Measurements from ENCODE around the gene SEMA6B. TPM values are rescaled to one million over a fixed set of nuclear protein-coding genes. Genes with fewer than 3 reads are reported as not detected.
A peak's percentile ranks its signal among the peaks of the same experiment; 100 is the strongest.

The SEMA6B gene
- total and polyA plus RNA-seq, 2 experiments from 2014 or later: 0.50 to 3.2 TPM

DNA sequence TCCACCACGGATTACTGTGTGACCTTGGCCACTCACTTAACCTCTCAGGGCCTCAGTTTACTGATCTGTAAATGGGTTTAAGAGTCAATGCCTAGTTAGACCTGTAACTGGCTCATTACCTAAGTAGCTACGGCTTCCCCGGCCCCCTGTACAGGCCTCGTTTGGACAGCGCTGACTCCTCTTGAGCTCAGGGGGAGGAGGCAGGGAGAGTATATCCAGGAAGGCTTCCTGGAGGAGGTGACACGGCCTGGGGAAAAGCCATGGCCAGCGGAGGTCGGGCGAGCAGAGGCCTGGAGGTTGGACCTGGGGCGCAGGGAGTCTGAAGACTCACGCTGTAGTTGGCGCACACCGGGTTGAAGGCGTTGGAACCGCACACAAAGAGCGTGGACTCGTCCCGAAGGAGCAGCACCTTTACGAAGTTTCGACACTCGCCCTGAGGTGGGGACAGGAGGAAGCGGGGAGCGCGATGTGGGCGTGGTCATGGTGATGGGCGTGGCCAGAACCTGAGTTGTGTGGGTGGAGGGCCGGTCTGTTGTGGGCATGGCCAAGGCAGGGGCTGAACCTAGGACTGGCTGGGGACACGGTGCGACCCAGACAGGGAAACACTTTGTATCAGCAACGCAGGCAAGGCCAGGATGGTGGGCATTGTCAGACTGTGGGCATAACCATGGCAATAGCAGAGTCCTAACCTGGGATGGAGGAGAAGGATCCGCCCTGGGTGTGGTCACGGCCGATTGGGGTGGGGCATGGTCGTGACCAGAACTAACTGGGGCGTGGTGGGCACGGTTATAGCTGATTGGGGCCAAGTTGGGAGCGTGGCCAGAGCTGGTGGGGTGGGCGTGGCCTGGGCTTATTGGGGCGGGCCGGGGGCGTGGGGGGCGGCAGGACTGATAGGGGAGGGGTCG, 3.6 kb downstream of the SEMA6B start:
- no peaks in the 10 kb centered on the region for H3K9me2 ChIP-seq (replicated peaks; ENCODE audit: insufficient read depth)
- H2AFZ ChIP-seq: no peak overlapping the region
- 94% methylated on average over 37 of the region's 43 CpGs for WGBS (ENCODE audit: low lambda C conversion rate, missing lambda C conversion rate)
- H4K20me1 ChIP-seq (ENCODE audit: insufficient read depth, poor library complexity, severe bottlenecking): no peaks in the 10 kb centered on the region
- no peaks in the 10 kb centered on the region for H3K9me3 ChIP-seq (ENCODE audit: low read depth)
- no peaks in the 10 kb centered on the region for H3K36me3 ChIP-seq (replicated peaks; ENCODE audit: insufficient read depth, low read depth)
- H3K4me2 ChIP-seq: no peak overlapping the region
- no peaks in the 10 kb centered on the region for H3K79me2 ChIP-seq
- no peaks in the 10 kb centered on the region for H3K4me1 ChIP-seq (ENCODE audit: insufficient read depth)
- no peak overlapping the region for H3K4me3 ChIP-seq
- DNase-seq (ENCODE audit: low spot score): peak; percentile 5
- H3K27ac ChIP-seq: no peak overlapping the region
- TF ChIP-seq EZH2 (IDR thresholded peaks at IDR 0.05; ENCODE audit: borderline replicate concordance) (no peak), EZH2phosphoT487 (IDR thresholded peaks at IDR 0.05; ENCODE audit: low read depth, severe bottlenecking, unreplicated experiment) (no peak)
- TF ChIP-seq, protein P1, sequence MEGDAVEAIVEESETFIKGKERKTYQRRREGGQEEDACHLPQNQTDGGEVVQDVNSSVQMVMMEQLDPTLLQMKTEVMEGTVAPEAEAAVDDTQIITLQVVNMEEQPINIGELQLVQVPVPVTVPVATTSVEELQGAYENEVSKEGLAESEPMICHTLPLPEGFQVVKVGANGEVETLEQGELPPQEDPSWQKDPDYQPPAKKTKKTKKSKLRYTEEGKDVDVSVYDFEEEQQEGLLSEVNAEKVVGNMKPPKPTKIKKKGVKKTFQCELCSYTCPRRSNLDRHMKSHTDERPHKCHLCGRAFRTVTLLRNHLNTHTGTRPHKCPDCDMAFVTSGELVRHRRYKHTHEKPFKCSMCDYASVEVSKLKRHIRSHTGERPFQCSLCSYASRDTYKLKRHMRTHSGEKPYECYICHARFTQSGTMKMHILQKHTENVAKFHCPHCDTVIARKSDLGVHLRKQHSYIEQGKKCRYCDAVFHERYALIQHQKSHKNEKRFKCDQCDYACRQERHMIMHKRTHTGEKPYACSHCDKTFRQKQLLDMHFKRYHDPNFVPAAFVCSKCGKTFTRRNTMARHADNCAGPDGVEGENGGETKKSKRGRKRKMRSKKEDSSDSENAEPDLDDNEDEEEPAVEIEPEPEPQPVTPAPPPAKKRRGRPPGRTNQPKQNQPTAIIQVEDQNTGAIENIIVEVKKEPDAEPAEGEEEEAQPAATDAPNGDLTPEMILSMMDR (IDR thresholded peaks at IDR 0.05; ENCODE audit: poor library complexity): no peak
- no peaks in the 10 kb centered on the region for H3K27me3 ChIP-seq

DNA sequence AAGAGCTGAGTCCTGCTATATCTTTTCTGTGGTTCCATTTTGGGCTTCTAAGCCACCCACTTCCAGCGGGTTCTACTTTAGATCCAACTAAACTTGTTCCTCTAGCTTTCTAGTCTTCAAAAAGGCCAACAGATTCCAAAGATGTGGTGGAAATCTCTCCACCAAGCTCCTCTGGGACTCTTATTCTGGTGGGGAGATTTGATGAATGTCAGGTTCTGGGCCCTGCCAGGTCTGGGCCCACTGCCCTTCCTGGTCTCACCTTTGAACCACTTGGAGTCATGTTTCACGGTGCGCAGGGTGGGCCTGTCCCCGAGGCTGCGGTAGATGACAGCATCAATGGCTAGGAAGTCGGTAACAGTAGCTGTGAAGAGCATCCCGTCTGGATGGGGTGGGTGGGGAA, 4.8 kb downstream of the SEMA6B start:
- Histone ChIP-seq H3K27ac (no peak overlapping the region), H3K79me2 (no peaks in the 10 kb centered on the region), H3K4me3 (no peak overlapping the region), H3K36me3 (replicated peaks; ENCODE audit: insufficient read depth, low read depth) (no peaks in the 10 kb centered on the region), H3K27me3 (no peaks in the 10 kb centered on the region), H3K4me1 (ENCODE audit: insufficient read depth) (no peaks in the 10 kb centered on the region), H3K9me3 (ENCODE audit: low read depth) (no peaks in the 10 kb centered on the region), H3K9me2 (replicated peaks; ENCODE audit: insufficient read depth) (no peaks in the 10 kb centered on the region), H3K4me2 (no peak overlapping the region), H4K20me1 (ENCODE audit: insufficient read depth, poor library complexity, severe bottlenecking) (no peaks in the 10 kb centered on the region), H2AFZ (no peak overlapping the region)
- DNase-seq (ENCODE audit: low spot score): no peak
- TF ChIP-seq EZH2 (IDR thresholded peaks at IDR 0.05; ENCODE audit: borderline replicate concordance): no peak
- TF ChIP-seq, protein P1 (IDR thresholded peaks at IDR 0.05; ENCODE audit: poor library complexity): no peak
- no peak for TF ChIP-seq EZH2phosphoT487 (IDR thresholded peaks at IDR 0.05; ENCODE audit: low read depth, severe bottlenecking, unreplicated experiment)
- WGBS (ENCODE audit: low lambda C conversion rate, missing lambda C conversion rate): 83% methylated on average over 7 of the region's 7 CpGs

DNA sequence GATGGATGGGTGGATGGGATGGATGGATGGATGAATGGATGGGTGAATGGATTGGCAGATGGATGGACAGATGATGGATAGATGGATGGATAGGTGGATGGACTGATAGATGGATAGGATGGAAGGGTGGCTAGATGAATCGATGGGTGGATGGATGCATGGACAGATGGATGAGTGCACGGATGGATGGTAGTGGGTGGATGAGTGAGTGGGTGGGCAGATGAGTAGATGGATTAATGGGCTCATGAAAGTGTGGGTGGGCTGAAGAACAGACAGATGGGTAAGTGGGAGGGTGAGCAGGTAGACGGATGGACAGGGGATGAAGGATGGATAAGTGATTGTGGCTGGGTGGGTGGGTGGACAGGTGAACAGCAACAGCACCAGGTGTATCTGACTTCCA, 5.7 kb downstream of the SEMA6B start:
- Histone ChIP-seq H3K4me1 (ENCODE audit: insufficient read depth) (no peaks in the 10 kb centered on the region), H3K9me2 (replicated peaks; ENCODE audit: insufficient read depth) (no peaks in the 10 kb centered on the region), H3K79me2 (no peaks in the 10 kb centered on the region), H3K9me3 (ENCODE audit: low read depth) (no peaks in the 10 kb centered on the region), H3K27ac (no peak overlapping the region), H3K4me2 (no peak overlapping the region), H3K4me3 (no peak overlapping the region), H3K36me3 (replicated peaks; ENCODE audit: insufficient read depth, low read depth) (no peaks in the 10 kb centered on the region), H3K27me3 (no peaks in the 10 kb centered on the region), H4K20me1 (ENCODE audit: insufficient read depth, poor library complexity, severe bottlenecking) (no peaks in the 10 kb centered on the region), H2AFZ (no peak overlapping the region)
- TF ChIP-seq EZH2phosphoT487 (IDR thresholded peaks at IDR 0.05; ENCODE audit: low read depth, severe bottlenecking, unreplicated experiment) (no peak), EZH2 (IDR thresholded peaks at IDR 0.05; ENCODE audit: borderline replicate concordance) (no peak)
- TF ChIP-seq, protein P1 (IDR thresholded peaks at IDR 0.05; ENCODE audit: poor library complexity): no peak
- WGBS (ENCODE audit: low lambda C conversion rate, missing lambda C conversion rate): 86% methylated on average over 3 of the region's 3 CpGs
- DNase-seq (ENCODE audit: low spot score): peak; percentile 1

Data from hepatocyte (in vitro differentiated cells).